ENCODE data around the gene NKTR. TPM values are rescaled to one million over a fixed set of nuclear protein-coding genes. Genes with fewer than 3 reads are reported as not detected.

NKTR gene
- total and polyA plus RNA-seq, 2 experiments from 2014 or later = 81.3 to 117 TPM

DNA sequence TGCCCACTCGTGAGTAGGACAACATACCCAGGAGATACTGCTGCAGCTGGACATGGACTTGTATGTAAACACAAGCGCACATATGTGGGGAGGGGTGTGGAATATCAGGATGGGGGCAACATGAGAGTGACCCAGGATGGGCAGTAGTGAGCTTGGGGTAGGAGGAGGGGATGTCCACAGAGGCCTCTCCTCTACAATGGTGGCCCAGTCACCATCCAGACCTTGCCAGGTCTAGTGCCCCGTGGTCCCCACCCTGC is 52.7 kb downstream of the NKTR start:
- peak overlapping the region; percentile 76 for H3K4me3 ChIP-seq
- DNase-seq (ENCODE audit: low spot score) = no peak
- no peaks in the 10 kb centered on the region for H3K9me2 ChIP-seq (ENCODE audit: insufficient read depth)
- H3K27ac ChIP-seq (ENCODE audit: low read depth) = no peak overlapping the region
- H3K4me1 ChIP-seq (ENCODE audit: insufficient read depth) = peaks cover 22% of the 10 kb centered on the region
- Mint-ChIP-seq H3K27ac (no peak overlapping the region), H3K4me1 (peaks cover 46% of the 10 kb centered on the region), H3K27me3 (ENCODE audit: insufficient read depth, low read depth, poor library complexity) (peaks cover 13% of the 10 kb centered on the region), H3K9me3 (no peaks in the 10 kb centered on the region; the same call in 2 of the 3 replicates), H3K4me3 (peak overlapping the region; percentile 86), H3K36me3 (ENCODE audit: low read depth) (peaks cover 12% of the 10 kb centered on the region)
- no peaks in the 10 kb centered on the region for H3K27me3 ChIP-seq (ENCODE audit: insufficient read depth)
- H3K79me2 ChIP-seq (replicated peaks; ENCODE audit: insufficient read depth) = no peaks in the 10 kb centered on the region
- H3F3A ChIP-seq (replicated peaks; ENCODE audit: low read depth) = no peaks in the 10 kb centered on the region
- ATAC-seq = no peak
- no peaks in the 10 kb centered on the region; the same call in 1 of the 2 replicates for H4K20me1 ChIP-seq (replicated peaks; ENCODE audit: insufficient read depth)
- H3K4me2 ChIP-seq = peak overlapping the region; percentile 90
- no peak overlapping the region for H2AFZ ChIP-seq
- TF ChIP-seq, protein P1, sequence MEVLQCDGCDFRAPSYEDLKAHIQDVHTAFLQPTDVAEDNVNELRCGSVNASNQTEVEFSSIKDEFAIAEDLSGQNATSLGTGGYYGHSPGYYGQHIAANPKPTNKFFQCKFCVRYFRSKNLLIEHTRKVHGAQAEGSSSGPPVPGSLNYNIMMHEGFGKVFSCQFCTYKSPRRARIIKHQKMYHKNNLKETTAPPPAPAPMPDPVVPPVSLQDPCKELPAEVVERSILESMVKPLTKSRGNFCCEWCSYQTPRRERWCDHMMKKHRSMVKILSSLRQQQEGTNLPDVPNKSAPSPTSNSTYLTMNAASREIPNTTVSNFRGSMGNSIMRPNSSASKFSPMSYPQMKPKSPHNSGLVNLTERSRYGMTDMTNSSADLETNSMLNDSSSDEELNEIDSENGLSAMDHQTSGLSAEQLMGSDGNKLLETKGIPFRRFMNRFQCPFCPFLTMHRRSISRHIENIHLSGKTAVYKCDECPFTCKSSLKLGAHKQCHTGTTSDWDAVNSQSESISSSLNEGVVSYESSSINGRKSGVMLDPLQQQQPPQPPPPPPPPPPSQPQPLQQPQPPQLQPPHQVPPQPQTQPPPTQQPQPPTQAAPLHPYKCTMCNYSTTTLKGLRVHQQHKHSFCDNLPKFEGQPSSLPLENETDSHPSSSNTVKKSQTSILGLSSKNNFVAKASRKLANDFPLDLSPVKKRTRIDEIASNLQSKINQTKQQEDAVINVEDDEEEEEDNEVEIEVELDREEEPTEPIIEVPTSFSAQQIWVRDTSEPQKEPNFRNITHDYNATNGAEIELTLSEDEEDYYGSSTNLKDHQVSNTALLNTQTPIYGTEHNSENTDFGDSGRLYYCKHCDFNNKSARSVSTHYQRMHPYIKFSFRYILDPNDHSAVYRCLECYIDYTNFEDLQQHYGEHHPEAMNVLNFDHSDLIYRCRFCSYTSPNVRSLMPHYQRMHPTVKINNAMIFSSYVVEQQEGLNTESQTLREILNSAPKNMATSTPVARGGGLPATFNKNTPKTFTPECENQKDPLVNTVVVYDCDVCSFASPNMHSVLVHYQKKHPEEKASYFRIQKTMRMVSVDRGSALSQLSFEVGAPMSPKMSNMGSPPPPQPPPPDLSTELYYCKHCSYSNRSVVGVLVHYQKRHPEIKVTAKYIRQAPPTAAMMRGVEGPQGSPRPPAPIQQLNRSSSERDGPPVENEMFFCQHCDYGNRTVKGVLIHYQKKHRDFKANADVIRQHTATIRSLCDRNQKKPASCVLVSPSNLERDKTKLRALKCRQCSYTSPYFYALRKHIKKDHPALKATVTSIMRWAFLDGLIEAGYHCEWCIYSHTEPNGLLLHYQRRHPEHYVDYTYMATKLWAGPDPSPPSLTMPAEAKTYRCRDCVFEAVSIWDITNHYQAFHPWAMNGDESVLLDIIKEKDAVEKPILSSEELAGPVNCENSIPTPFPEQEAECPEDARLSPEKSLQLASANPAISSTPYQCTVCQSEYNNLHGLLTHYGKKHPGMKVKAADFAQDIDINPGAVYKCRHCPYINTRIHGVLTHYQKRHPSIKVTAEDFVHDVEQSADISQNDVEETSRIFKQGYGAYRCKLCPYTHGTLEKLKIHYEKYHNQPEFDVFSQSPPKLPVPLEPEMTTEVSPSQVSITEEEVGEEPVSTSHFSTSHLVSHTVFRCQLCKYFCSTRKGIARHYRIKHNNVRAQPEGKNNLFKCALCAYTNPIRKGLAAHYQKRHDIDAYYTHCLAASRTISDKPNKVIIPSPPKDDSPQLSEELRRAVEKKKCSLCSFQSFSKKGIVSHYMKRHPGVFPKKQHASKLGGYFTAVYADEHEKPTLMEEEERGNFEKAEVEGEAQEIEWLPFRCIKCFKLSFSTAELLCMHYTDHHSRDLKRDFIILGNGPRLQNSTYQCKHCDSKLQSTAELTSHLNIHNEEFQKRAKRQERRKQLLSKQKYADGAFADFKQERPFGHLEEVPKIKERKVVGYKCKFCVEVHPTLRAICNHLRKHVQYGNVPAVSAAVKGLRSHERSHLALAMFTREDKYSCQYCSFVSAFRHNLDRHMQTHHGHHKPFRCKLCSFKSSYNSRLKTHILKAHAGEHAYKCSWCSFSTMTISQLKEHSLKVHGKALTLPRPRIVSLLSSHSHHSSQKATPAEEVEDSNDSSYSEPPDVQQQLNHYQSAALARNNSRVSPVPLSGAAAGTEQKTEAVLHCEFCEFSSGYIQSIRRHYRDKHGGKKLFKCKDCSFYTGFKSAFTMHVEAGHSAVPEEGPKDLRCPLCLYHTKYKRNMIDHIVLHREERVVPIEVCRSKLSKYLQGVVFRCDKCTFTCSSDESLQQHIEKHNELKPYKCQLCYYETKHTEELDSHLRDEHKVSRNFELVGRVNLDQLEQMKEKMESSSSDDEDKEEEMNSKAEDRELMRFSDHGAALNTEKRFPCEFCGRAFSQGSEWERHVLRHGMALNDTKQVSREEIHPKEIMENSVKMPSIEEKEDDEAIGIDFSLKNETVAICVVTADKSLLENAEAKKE (CRISPR knock-in tag; IDR thresholded peaks at IDR 0.05) = no peak
- no peak for TF ChIP-seq EZH2 (IDR thresholded peaks at IDR 0.05; ENCODE audit: low read depth, unreplicated experiment)
- TF ChIP-seq, protein P2, sequence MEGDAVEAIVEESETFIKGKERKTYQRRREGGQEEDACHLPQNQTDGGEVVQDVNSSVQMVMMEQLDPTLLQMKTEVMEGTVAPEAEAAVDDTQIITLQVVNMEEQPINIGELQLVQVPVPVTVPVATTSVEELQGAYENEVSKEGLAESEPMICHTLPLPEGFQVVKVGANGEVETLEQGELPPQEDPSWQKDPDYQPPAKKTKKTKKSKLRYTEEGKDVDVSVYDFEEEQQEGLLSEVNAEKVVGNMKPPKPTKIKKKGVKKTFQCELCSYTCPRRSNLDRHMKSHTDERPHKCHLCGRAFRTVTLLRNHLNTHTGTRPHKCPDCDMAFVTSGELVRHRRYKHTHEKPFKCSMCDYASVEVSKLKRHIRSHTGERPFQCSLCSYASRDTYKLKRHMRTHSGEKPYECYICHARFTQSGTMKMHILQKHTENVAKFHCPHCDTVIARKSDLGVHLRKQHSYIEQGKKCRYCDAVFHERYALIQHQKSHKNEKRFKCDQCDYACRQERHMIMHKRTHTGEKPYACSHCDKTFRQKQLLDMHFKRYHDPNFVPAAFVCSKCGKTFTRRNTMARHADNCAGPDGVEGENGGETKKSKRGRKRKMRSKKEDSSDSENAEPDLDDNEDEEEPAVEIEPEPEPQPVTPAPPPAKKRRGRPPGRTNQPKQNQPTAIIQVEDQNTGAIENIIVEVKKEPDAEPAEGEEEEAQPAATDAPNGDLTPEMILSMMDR (conservative IDR thresholded peaks at IDR 0.05; ENCODE audit: low read depth in 2 of 2) = no peak
- TF ChIP-seq CREB1 (CRISPR knock-in tag; IDR thresholded peaks at IDR 0.05; ENCODE audit: low read depth) = no peak
- TF ChIP-seq ZNF114 (CRISPR knock-in tag; IDR thresholded peaks at IDR 0.05) = no peak
- TF ChIP-seq, protein P3, sequence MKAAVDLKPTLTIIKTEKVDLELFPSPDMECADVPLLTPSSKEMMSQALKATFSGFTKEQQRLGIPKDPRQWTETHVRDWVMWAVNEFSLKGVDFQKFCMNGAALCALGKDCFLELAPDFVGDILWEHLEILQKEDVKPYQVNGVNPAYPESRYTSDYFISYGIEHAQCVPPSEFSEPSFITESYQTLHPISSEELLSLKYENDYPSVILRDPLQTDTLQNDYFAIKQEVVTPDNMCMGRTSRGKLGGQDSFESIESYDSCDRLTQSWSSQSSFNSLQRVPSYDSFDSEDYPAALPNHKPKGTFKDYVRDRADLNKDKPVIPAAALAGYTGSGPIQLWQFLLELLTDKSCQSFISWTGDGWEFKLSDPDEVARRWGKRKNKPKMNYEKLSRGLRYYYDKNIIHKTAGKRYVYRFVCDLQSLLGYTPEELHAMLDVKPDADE (IDR thresholded peaks at IDR 0.05) = no peak
- no peak for TF ChIP-seq NANOG (IDR thresholded peaks at IDR 0.05; ENCODE audit: borderline replicate concordance)
- TF ChIP-seq ZNF331 (CRISPR knock-in tag; IDR thresholded peaks at IDR 0.05; ENCODE audit: low read depth) = no peak
- no peak for TF ChIP-seq EZH2phosphoT487 (IDR thresholded peaks at IDR 0.05; ENCODE audit: unreplicated experiment)
- no peaks in the 10 kb centered on the region for H3K36me3 ChIP-seq (ENCODE audit: insufficient read depth)

All from GM23338 (cell line).